Measurements from ENCODE around the gene ATXN1.

The ATXN1 gene

GRCh38 chr6:16316741-16317251 is 444.5 kb downstream of the ATXN1 start:
- ATAC-seq (ENCODE audit: low read depth): no peak
- Histone ChIP-seq H3K27ac (ENCODE audit: poor library complexity, severe bottlenecking) (no peak overlapping the region), H3K36me3 (ENCODE audit: low read depth) (no peaks in the 10 kb centered on the region), H3K4me1 (ENCODE audit: insufficient read depth, poor library complexity, severe bottlenecking) (peaks cover 17% of the 10 kb centered on the region), H3K4me3 (ENCODE audit: severe bottlenecking) (no peak overlapping the region), H3K9me3 (ENCODE audit: severe bottlenecking) (no peaks in the 10 kb centered on the region), H3K27me3 (ENCODE audit: insufficient read depth, poor library complexity, severe bottlenecking) (no peaks in the 10 kb centered on the region)
- TF ChIP-seq CTCF (IDR thresholded peaks at IDR 0.05; ENCODE audit: poor library complexity, severe bottlenecking): peak; percentile 83
- DNase-seq (ENCODE audit: low spot score): no peak

DNA sequence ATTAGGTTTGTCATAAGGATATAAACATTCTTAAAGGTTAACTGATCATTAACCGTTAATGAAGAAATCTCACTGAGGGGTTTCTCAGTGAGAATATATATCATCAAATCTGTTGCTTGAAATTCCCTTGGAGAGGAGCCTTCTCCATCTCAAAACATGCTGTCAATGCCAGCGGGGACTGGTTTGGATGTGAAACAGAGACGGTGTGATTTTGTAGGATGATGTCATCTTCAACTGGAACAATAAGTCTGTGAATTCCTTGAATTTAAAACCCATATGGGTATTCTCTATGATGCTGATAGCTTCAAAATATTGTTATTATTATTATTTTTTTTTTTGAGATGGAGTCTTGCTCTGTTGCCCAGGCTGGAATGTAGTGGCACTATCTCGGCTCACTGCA is 447.0 kb downstream of the ATXN1 start:
- no peak overlapping the region for H3K27ac ChIP-seq (ENCODE audit: poor library complexity, severe bottlenecking)
- H3K9me3 ChIP-seq (ENCODE audit: severe bottlenecking): no peaks in the 10 kb centered on the region
- H3K36me3 ChIP-seq (ENCODE audit: low read depth): no peaks in the 10 kb centered on the region
- DNase-seq (ENCODE audit: low spot score) (no peak), ATAC-seq (ENCODE audit: low read depth) (no peak)
- peaks cover 3% of the 10 kb centered on the region for H3K4me1 ChIP-seq (ENCODE audit: insufficient read depth, poor library complexity, severe bottlenecking)
- H3K4me3 ChIP-seq (ENCODE audit: severe bottlenecking): no peak overlapping the region
- TF ChIP-seq CTCF (IDR thresholded peaks at IDR 0.05; ENCODE audit: poor library complexity, severe bottlenecking): no peak
- H3K27me3 ChIP-seq (ENCODE audit: insufficient read depth, poor library complexity, severe bottlenecking): no peaks in the 10 kb centered on the region

- Histone ChIP-seq H3K4me1 (ENCODE audit: insufficient read depth, poor library complexity, severe bottlenecking) (no peaks in the 10 kb centered on the region), H3K27ac (ENCODE audit: poor library complexity, severe bottlenecking) (no peak overlapping the region), H3K27me3 (ENCODE audit: insufficient read depth, poor library complexity, severe bottlenecking) (no peaks in the 10 kb centered on the region), H3K36me3 (ENCODE audit: low read depth) (no peaks in the 10 kb centered on the region), H3K9me3 (ENCODE audit: severe bottlenecking) (no peaks in the 10 kb centered on the region), H3K4me3 (ENCODE audit: severe bottlenecking) (no peak overlapping the region)
- DNase-seq (ENCODE audit: low spot score): no peak
- no peak for TF ChIP-seq CTCF (IDR thresholded peaks at IDR 0.05; ENCODE audit: poor library complexity, severe bottlenecking)
- ATAC-seq (ENCODE audit: low read depth): no peak
Observed at GRCh38 chr6:16313732-16314131, 447.5 kb downstream of the ATXN1 start.

DNA sequence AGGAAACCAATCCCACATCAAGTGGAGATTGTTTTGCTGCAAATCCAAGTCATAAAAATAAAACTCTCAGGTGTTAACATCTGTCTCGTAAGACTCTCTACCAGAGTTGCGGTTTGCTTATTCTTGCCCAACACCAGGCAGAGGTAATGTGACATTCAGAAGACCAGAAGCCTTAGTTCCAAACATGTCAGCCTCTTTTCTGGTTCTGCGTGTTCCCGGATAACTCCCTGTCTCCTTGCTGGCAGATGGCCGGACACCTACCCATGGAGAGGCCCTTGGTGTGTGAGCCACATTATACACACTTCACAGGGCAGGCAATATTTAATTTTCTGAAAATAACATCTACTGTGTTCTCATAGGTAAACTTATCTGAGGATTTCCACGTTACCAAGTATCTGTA is 449.5 kb downstream of the ATXN1 start:
- DNase-seq (ENCODE audit: low spot score): no peak
- ATAC-seq (ENCODE audit: low read depth): no peak
- Histone ChIP-seq H3K27me3 (ENCODE audit: insufficient read depth, poor library complexity, severe bottlenecking) (no peaks in the 10 kb centered on the region), H3K36me3 (ENCODE audit: low read depth) (no peaks in the 10 kb centered on the region), H3K4me1 (ENCODE audit: insufficient read depth, poor library complexity, severe bottlenecking) (no peaks in the 10 kb centered on the region), H3K4me3 (ENCODE audit: severe bottlenecking) (no peak overlapping the region), H3K9me3 (ENCODE audit: severe bottlenecking) (no peaks in the 10 kb centered on the region), H3K27ac (ENCODE audit: poor library complexity, severe bottlenecking) (no peak overlapping the region)
- no peak for TF ChIP-seq CTCF (IDR thresholded peaks at IDR 0.05; ENCODE audit: poor library complexity, severe bottlenecking)

- DNase-seq (ENCODE audit: low spot score) (no peak), ATAC-seq (ENCODE audit: low read depth) (no peak)
- Histone ChIP-seq H3K27me3 (ENCODE audit: insufficient read depth, poor library complexity, severe bottlenecking) (no peaks in the 10 kb centered on the region), H3K9me3 (ENCODE audit: severe bottlenecking) (no peaks in the 10 kb centered on the region), H3K36me3 (ENCODE audit: low read depth) (no peaks in the 10 kb centered on the region), H3K4me1 (ENCODE audit: insufficient read depth, poor library complexity, severe bottlenecking) (no peaks in the 10 kb centered on the region), H3K4me3 (ENCODE audit: severe bottlenecking) (no peak overlapping the region), H3K27ac (ENCODE audit: poor library complexity, severe bottlenecking) (no peak overlapping the region)
- no peak for TF ChIP-seq CTCF (IDR thresholded peaks at IDR 0.05; ENCODE audit: poor library complexity, severe bottlenecking)
Observed at GRCh38 chr6:16306334-16306733, 454.9 kb downstream of the ATXN1 start.

Measured in RWPE2 (cell line).